Measurements from ENCODE around the gene WDR5B. TPM values are rescaled to one million over a fixed set of nuclear protein-coding genes. Genes with fewer than 3 reads are reported as not detected.

WDR5B gene
- total and polyA plus RNA-seq, 10 of the 15 experiments (the other 5 are each of a cell fraction or from before 2014, with no cell fraction given), result 1.7 to 7.9 (median 3.3) TPM

DNA sequence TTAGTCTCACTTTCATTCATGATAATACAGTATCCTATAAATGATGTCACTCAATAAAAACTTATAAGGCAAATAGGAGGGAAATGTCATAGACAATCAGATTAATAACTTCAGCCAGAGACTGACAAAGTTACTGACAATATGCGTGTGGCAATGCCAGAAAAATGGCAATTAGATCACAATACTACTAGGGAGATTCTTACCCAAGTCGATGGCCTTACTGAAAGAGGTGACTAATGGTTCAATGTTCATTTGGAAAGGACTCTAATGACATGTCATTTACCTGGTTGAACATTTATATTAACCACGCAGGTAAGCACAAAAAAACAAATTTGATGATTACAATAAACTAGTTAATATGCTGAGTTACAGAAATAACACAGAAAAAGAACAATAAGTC, 45.9 kb upstream of the WDR5B start:
- 32% methylated on average over 3 of the region's 3 CpGs for WGBS (ENCODE audit: insufficient coverage, insufficient replicate concordance, low lambda C conversion rate, missing lambda C conversion rate)
- CTCF ChIA-PET, result interaction anchor here (2.4 kb wide), 3 partner anchors 71 to 217 kb away, joined by 10 to 12 read pairs (median 10); no protein-coding TSS in a partner anchor
- Histone ChIP-seq H3K27me3 (replicated peaks in 1 of 2; ENCODE audit: control insufficient read depth in 2 of 2, insufficient read depth in 2 of 2, low read length in 1 of 2) (no peaks in the 10 kb centered on the region), H3K9ac (ENCODE audit: control insufficient read depth, insufficient read depth, low read length) (no peak overlapping the region), H3K9me3 (replicated peaks; ENCODE audit: control insufficient read depth, insufficient read depth, low read length) (no peaks in the 10 kb centered on the region), H3K27ac (ENCODE audit: control insufficient read depth, insufficient read depth) (no peak overlapping the region), H3K36me3 (ENCODE audit: control insufficient read depth in 2 of 2, insufficient read depth in 2 of 2, low read length in 1 of 2) (peaks cover 0 to 23% of the 10 kb centered on the region in 2 experiments), H3K4me1 (ENCODE audit: control insufficient read depth, insufficient read depth, low read length) (no peaks in the 10 kb centered on the region), H4K20me1 (ENCODE audit: control insufficient read depth, insufficient read depth) (no peaks in the 10 kb centered on the region), H3K4me2 (ENCODE audit: control insufficient read depth, insufficient read depth) (no peak overlapping the region), H3K4me3 (no peak overlapping the region), H2AFZ (ENCODE audit: control insufficient read depth, low read depth, low read length) (no peak overlapping the region), H3K79me2 (ENCODE audit: control insufficient read depth, insufficient read depth, low read length) (no peaks in the 10 kb centered on the region; the same call in 1 of the 2 replicates)
- intact Hi-C loops (cut with micrococcal nuclease; ENCODE audit: unreplicated experiment) (no loop called here), in situ Hi-C loops (cut with MboI) (no loop called here)
- FAIRE-seq (no peak), DNase-seq (ENCODE audit: low read depth, low spot score) (no peak), ATAC-seq (no peak)
- BruUV-seq (replicated peaks), result no TSS peak
- POLR2A ChIA-PET, result no interaction called here
- SMC1A ChIA-PET (ENCODE audit: uncharacterized antibody, unreplicated experiment), result interaction anchor here (0.8 to 3.6 kb wide), 4 partner anchors 47 to 217 kb away, joined by 3 to 22 read pairs (median 12); no protein-coding TSS in a partner anchor
- RAD21 ChIA-PET (ENCODE audit: unreplicated experiment), result interaction anchor here (0.8 to 2.2 kb wide), 2 partner anchors 95 to 217 kb away, joined by 3 to 8 read pairs; no protein-coding TSS in a partner anchor
- TF ChIP-seq IKZF2 (IDR thresholded peaks at IDR 0.05) (no peak), HCFC1 (IDR thresholded peaks at IDR 0.05; ENCODE audit: low read length) (no peak), USF2 (IDR thresholded peaks at IDR 0.05; ENCODE audit: borderline replicate concordance, low read depth, low read length) (no peak), SUPT20H (IDR thresholded peaks at IDR 0.05; ENCODE audit: borderline replicate concordance, control insufficient read depth, low read depth, low read length) (no peak), JUNB (IDR thresholded peaks at IDR 0.05) (no peak), BRCA1 (IDR thresholded peaks at IDR 0.05; ENCODE audit: low read depth, low read length) (no peak), WRNIP1 (IDR thresholded peaks at IDR 0.05; ENCODE audit: borderline replicate concordance, low read depth, low read length) (no peak), PKNOX1 (IDR thresholded peaks at IDR 0.05) (no peak), STAT1 (conservative IDR thresholded peaks at IDR 0.05) (no peak), NR2C2 (IDR thresholded peaks at IDR 0.05; ENCODE audit: borderline replicate concordance, control insufficient read depth, insufficient read length, low read depth) (no peak), KLF5 (IDR thresholded peaks at IDR 0.05; ENCODE audit: partially characterized antibody) (no peak), FOXK2 (IDR thresholded peaks at IDR 0.05) (no peak)
- TF ChIP-seq, protein P1, sequence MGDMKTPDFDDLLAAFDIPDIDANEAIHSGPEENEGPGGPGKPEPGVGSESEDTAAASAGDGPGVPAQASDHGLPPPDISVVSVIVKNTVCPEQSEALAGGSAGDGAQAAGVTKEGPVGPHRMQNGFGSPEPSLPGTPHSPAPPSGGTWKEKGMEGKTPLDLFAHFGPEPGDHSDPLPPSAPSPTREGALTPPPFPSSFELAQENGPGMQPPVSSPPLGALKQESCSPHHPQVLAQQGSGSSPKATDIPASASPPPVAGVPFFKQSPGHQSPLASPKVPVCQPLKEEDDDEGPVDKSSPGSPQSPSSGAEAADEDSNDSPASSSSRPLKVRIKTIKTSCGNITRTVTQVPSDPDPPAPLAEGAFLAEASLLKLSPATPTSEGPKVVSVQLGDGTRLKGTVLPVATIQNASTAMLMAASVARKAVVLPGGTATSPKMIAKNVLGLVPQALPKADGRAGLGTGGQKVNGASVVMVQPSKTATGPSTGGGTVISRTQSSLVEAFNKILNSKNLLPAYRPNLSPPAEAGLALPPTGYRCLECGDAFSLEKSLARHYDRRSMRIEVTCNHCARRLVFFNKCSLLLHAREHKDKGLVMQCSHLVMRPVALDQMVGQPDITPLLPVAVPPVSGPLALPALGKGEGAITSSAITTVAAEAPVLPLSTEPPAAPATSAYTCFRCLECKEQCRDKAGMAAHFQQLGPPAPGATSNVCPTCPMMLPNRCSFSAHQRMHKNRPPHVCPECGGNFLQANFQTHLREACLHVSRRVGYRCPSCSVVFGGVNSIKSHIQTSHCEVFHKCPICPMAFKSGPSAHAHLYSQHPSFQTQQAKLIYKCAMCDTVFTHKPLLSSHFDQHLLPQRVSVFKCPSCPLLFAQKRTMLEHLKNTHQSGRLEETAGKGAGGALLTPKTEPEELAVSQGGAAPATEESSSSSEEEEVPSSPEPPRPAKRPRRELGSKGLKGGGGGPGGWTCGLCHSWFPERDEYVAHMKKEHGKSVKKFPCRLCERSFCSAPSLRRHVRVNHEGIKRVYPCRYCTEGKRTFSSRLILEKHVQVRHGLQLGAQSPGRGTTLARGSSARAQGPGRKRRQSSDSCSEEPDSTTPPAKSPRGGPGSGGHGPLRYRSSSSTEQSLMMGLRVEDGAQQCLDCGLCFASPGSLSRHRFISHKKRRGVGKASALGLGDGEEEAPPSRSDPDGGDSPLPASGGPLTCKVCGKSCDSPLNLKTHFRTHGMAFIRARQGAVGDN (IDR thresholded peaks at IDR 0.05), result no peak
- TF ChIP-seq, protein P2, sequence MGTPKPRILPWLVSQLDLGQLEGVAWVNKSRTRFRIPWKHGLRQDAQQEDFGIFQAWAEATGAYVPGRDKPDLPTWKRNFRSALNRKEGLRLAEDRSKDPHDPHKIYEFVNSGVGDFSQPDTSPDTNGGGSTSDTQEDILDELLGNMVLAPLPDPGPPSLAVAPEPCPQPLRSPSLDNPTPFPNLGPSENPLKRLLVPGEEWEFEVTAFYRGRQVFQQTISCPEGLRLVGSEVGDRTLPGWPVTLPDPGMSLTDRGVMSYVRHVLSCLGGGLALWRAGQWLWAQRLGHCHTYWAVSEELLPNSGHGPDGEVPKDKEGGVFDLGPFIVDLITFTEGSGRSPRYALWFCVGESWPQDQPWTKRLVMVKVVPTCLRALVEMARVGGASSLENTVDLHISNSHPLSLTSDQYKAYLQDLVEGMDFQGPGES (IDR thresholded peaks at IDR 0.05), result no peak
- TF ChIP-seq, protein P3, sequence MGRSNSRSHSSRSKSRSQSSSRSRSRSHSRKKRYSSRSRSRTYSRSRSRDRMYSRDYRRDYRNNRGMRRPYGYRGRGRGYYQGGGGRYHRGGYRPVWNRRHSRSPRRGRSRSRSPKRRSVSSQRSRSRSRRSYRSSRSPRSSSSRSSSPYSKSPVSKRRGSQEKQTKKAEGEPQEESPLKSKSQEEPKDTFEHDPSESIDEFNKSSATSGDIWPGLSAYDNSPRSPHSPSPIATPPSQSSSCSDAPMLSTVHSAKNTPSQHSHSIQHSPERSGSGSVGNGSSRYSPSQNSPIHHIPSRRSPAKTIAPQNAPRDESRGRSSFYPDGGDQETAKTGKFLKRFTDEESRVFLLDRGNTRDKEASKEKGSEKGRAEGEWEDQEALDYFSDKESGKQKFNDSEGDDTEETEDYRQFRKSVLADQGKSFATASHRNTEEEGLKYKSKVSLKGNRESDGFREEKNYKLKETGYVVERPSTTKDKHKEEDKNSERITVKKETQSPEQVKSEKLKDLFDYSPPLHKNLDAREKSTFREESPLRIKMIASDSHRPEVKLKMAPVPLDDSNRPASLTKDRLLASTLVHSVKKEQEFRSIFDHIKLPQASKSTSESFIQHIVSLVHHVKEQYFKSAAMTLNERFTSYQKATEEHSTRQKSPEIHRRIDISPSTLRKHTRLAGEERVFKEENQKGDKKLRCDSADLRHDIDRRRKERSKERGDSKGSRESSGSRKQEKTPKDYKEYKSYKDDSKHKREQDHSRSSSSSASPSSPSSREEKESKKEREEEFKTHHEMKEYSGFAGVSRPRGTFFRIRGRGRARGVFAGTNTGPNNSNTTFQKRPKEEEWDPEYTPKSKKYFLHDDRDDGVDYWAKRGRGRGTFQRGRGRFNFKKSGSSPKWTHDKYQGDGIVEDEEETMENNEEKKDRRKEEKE (IDR thresholded peaks at IDR 0.05), result no peak

Data from GM12878 (cell line).